HG02970 (cell line): Measurements from ENCODE around the gene CRISPLD2.
"Not testable (repeated sequence)": the region's sequence is repeated elsewhere in the genome, so short reads cannot be mapped to it uniquely, and the experiment has no call there.

ENCODE experiments used
- ATAC-seq: cut with Tn5 transposase; IDR thresholded peaks from one replicate; pipeline ENCODE4 v1.9.1; 2021; ENCODE audit warnings: mild to moderate bottlenecking, moderate library complexity, moderate number of reproducible peaks; ENCODE audit not compliant: unreplicated experiment, low FRiP score

CRISPLD2 gene

GRCh38 chr16:84855435-84856202 lies 35.8 kb downstream of the CRISPLD2 start:
- ATAC-seq = not testable (repeated sequence)

GRCh38 chr16:84856203-84856581 lies 36.4 kb downstream of the CRISPLD2 start:
- not testable (repeated sequence) for ATAC-seq

GRCh38 chr16:84856811-84857210 lies 37.0 kb downstream of the CRISPLD2 start:
- not testable (repeated sequence) for ATAC-seq

- no peak for ATAC-seq
These were observed 39.9 kb downstream of the CRISPLD2 start for GRCh38 chr16:84859681-84860080.

- ATAC-seq = no peak
These were observed 40.6 kb downstream of the CRISPLD2 start for GRCh38 chr16:84860383-84860782.

GRCh38 chr16:84861671-84862070 lies 41.9 kb downstream of the CRISPLD2 start:
- no peak for ATAC-seq

GRCh38 chr16:84862804-84863480 lies 43.2 kb downstream of the CRISPLD2 start:
- no peak for ATAC-seq

- ATAC-seq = no peak
These were observed 43.7 kb downstream of the CRISPLD2 start for GRCh38 chr16:84863481-84863814.

- no peak for ATAC-seq
These were observed 44.7 kb downstream of the CRISPLD2 start for GRCh38 chr16:84864326-84864955.

GRCh38 chr16:84867696-84868095 lies 47.9 kb downstream of the CRISPLD2 start:
- ATAC-seq = no peak

GRCh38 chr16:84868328-84868727 lies 48.5 kb downstream of the CRISPLD2 start:
- ATAC-seq = no peak

GRCh38 chr16:84868829-84869472 lies 49.2 kb downstream of the CRISPLD2 start:
- ATAC-seq = no peak

GRCh38 chr16:84869473-84869845 lies 49.7 kb downstream of the CRISPLD2 start:
- ATAC-seq = no peak

- ATAC-seq = not testable (repeated sequence)
These were observed 53.2 kb downstream of the CRISPLD2 start for GRCh38 chr16:84872971-84873370.

- no peak for ATAC-seq
These were observed 54.2 kb downstream of the CRISPLD2 start for GRCh38 chr16:84874004-84874435.

- no peak for ATAC-seq
These were observed 54.8 kb downstream of the CRISPLD2 start for GRCh38 chr16:84874553-84874952.

- ATAC-seq = no peak
These were observed 55.2 kb downstream of the CRISPLD2 start for GRCh38 chr16:84874983-84875382.

- no peak for ATAC-seq
These were observed 56.1 kb downstream of the CRISPLD2 start for GRCh38 chr16:84875846-84876245.

GRCh38 chr16:84876873-84877606 lies 57.3 kb downstream of the CRISPLD2 start:
- no peak for ATAC-seq

- ATAC-seq = no peak
These were observed 59.0 kb downstream of the CRISPLD2 start for GRCh38 chr16:84878770-84879169.
